OCI-LY7 (cell line): ENCODE data around the gene LPCAT1. TPM values are rescaled to one million over a fixed set of nuclear protein-coding genes. Genes with fewer than 3 reads are reported as not detected.
"Not testable (repeated sequence)": the region's sequence is repeated elsewhere in the genome, so short reads cannot be mapped to it uniquely, and the experiment has no call there.

Source experiments
- BruUV-seq: library from RNA; stranded (reverse); fragments of 400-500 nt; replicated peaks from 2 replicates; lab custom pipeline; 2021; lab: Mats Ljungman, UMichigan
- CTCF ChIA-PET: fragments of 300-600 bp; sonication (Branson Sonifier 250); formaldehyde crosslinking; loops from one replicate; lab custom pipeline; 2022; ENCODE audit warnings: antibody characterized with exemption; ENCODE audit not compliant: unreplicated experiment; lab: Charles Lee
- POLR2A ChIA-PET: fragments of 300-600 bp; sonication (Branson Sonifier 250); formaldehyde crosslinking; loops from one replicate; lab custom pipeline; 2022; ENCODE audit warnings: antibody characterized with exemption; lab: Charles Lee
- DNase-seq: peaks from one replicate; pipeline ENCODE4 v3.0.0-alpha.2; 2015; ENCODE audit warnings: low spot score
- H2AFZ ChIP-seq: fragments of 200-600 bp; sonication (generic), shearing (Covaris generic); 2 replicates; pipeline ENCODE4 v1.6.1; 2014; ENCODE audit warnings: mild to moderate bottlenecking, antibody characterized with exemption, low read length, moderate library complexity
- H3K27ac ChIP-seq: fragments of 200-600 bp; sonication (generic); 2 replicates; pipeline ENCODE4 v1.5.1; 2014; ENCODE audit warnings: mixed run types, low read depth, mild to moderate bottlenecking, moderate library complexity, low read length, inconsistent platforms; ENCODE audit not compliant: poor library complexity, severe bottlenecking
- H3K36me3 ChIP-seq: fragments of 200-600 bp; sonication (generic); 2 replicates; pipeline ENCODE4 v1.6.1; 2014; ENCODE audit warnings: mild to moderate bottlenecking, antibody characterized with exemption, low read length, moderate library complexity, mixed read lengths; ENCODE audit not compliant: insufficient read depth
- H3K4me1 ChIP-seq: fragments of 200-600 bp; sonication (generic); 2 replicates; pipeline ENCODE4 v1.5.1; 2014; ENCODE audit warnings: mild to moderate bottlenecking, low read length; ENCODE audit not compliant: insufficient read depth, poor library complexity, severe bottlenecking
- H3K4me2 ChIP-seq: fragments of 200-600 bp; sonication (generic); 2 replicates; pipeline ENCODE4 v1.6.1; 2014; ENCODE audit warnings: mild to moderate bottlenecking, low read length
- H3K4me3 ChIP-seq: fragments of 200-600 bp; sonication (generic); 2 replicates; pipeline ENCODE4 v1.5.1; 2014; ENCODE audit warnings: mild to moderate bottlenecking, low read depth, low read length; ENCODE audit not compliant: poor library complexity, severe bottlenecking
- H3K79me2 ChIP-seq: fragments of 200-600 bp; sonication (generic); 2 replicates; pipeline ENCODE4 v1.6.1; 2016; ENCODE audit warnings: low read depth, mild to moderate bottlenecking, low read length, moderate library complexity, mixed read lengths; ENCODE audit not compliant: insufficient read depth
- H3K9me2 ChIP-seq: fragments of 200-600 bp; sonication (generic); 2 replicates; pipeline ENCODE4 v1.6.1; 2016; ENCODE audit warnings: mild to moderate bottlenecking, low read length, mixed read lengths; ENCODE audit not compliant: insufficient read depth
- H3K9me3 ChIP-seq: fragments of 200-600 bp; sonication (generic); 2 replicates; pipeline ENCODE4 v1.6.1; 2014; ENCODE audit warnings: mild to moderate bottlenecking, mixed run types, low read length, mixed read lengths
- H4K20me1 ChIP-seq: fragments of 200-600 bp; sonication (generic); 2 replicates; pipeline ENCODE4 v1.6.1; 2014; ENCODE audit warnings: mild to moderate bottlenecking, antibody characterized with exemption, low read length, moderate library complexity, mixed read lengths; ENCODE audit not compliant: insufficient read depth
- CTCF ChIP-seq: fragments of 200-600 bp; sonication (generic); conservative IDR thresholded peaks from 2 replicates; pipeline ENCODE4 v1.5.1; 2014; ENCODE audit warnings: mild to moderate bottlenecking, antibody characterized with exemption, low read length, moderate library complexity, mixed read lengths
- EZH2phosphoT487 ChIP-seq: fragments of 200-600 bp; sonication (generic); IDR thresholded peaks from 2 replicates; pipeline ENCODE4 v1.6.1; 2018; ENCODE audit warnings: low read depth, borderline replicate concordance, mild to moderate bottlenecking, mixed run types, antibody characterized with exemption, low read length, moderate library complexity, mixed read lengths
- intact Hi-C: fragments of 100-400 bp; cut with micrococcal nuclease; formaldehyde crosslinking; loops from one replicate; pipeline ENCODE4 v1.10.0; 2022; ENCODE audit not compliant: unreplicated experiment
- total RNA-seq, 2 experiments: library from RNA; depleted of rRNA in 1 of 2; stranded (reverse); fragments of >200 nt in 1 of 2; shearing (Covaris generic) in 1 of 2; gene quantifications; 2 replicates each; pipeline ENCODE4 v1.2.3, GENCODE V29; 2014 to 2022

Gene LPCAT1
- total RNA-seq, 2 experiments from 2014 or later: 47.7 to 63.6 TPM

DNA sequence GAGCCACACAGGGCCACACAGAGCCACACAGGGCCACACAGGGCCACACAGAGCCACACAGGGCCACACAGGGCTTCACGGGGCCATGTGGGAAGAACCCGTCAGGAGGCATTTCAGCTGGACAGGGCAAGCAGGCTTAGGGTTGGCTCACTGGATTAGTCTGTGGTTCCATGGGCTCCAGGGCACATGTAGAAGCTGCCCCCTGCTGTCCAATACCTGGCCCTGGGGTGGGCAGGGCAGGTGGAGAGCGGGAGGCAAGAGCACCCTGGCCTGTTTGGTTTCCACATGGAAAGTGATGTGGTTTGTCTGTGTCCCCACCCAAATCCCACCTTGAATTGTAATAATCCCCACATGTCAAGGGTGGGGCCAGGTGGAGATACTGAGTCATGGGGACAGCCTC, 16.4 kb upstream of the LPCAT1 start:
- H2AFZ ChIP-seq: no peak overlapping the region
- H3K4me1 ChIP-seq: peaks cover 21% of the 10 kb centered on the region
- no peaks in the 10 kb centered on the region for H3K9me2 ChIP-seq
- CTCF ChIA-PET: no interaction called here
- BruUV-seq: no TSS peak
- POLR2A ChIA-PET: no interaction called here
- no peaks in the 10 kb centered on the region for H3K9me3 ChIP-seq
- no peaks in the 10 kb centered on the region for H3K36me3 ChIP-seq
- H3K79me2 ChIP-seq: peaks cover 5% of the 10 kb centered on the region; the same call in 1 of the 2 replicates
- intact Hi-C loops: loop anchor here (1.0 kb wide), 1 partner anchor 61 kb away; no protein-coding TSS in a partner anchor
- H3K4me2 ChIP-seq: no peak overlapping the region
- no peak overlapping the region for H3K27ac ChIP-seq
- no peak for DNase-seq
- TF ChIP-seq CTCF: no peak
- TF ChIP-seq EZH2phosphoT487: no peak
- no peaks in the 10 kb centered on the region for H4K20me1 ChIP-seq
- no peak overlapping the region for H3K4me3 ChIP-seq

GRCh38 chr5:1539393-1540161, 15.8 kb upstream of the LPCAT1 start:
- H3K27ac ChIP-seq, H3K4me3 ChIP-seq, H3K9me3 ChIP-seq, CTCF ChIA-PET, H3K36me3 ChIP-seq, H2AFZ ChIP-seq, POLR2A ChIA-PET, BruUV-seq, H3K4me2 ChIP-seq, H4K20me1 ChIP-seq, H3K9me2 ChIP-seq, DNase-seq: not testable (repeated sequence)
- Histone ChIP-seq H3K79me2 (peaks cover 10% of the 10 kb centered on the region; the same call in 1 of the 2 replicates), H3K4me1 (peaks cover 27% of the 10 kb centered on the region)
- intact Hi-C loops: loop anchor here (1.0 kb wide), 1 partner anchor 60 kb away; no protein-coding TSS in a partner anchor

GRCh38 chr5:1538741-1539392, 15.1 kb upstream of the LPCAT1 start:
- H3K36me3 ChIP-seq: no peaks in the 10 kb centered on the region
- H3K4me2 ChIP-seq: no peak overlapping the region
- ChIA-PET POLR2A (interaction anchor here (0.7 to 0.9 kb wide), 2 partner anchors 22 to 318 kb away, joined by 3 to 4 read pairs; no protein-coding TSS in a partner anchor), CTCF (no interaction called here)
- DNase-seq: no peak
- no peak overlapping the region for H2AFZ ChIP-seq
- H4K20me1 ChIP-seq: no peaks in the 10 kb centered on the region
- no peaks in the 10 kb centered on the region for H3K9me2 ChIP-seq
- intact Hi-C loops: no loop called here
- H3K4me1 ChIP-seq: peaks cover 32% of the 10 kb centered on the region
- H3K4me3 ChIP-seq: no peak overlapping the region
- H3K9me3 ChIP-seq: peaks cover 8% of the 10 kb centered on the region; the same call in 1 of the 2 replicates
- BruUV-seq: no TSS peak
- TF ChIP-seq CTCF (no peak), EZH2phosphoT487 (no peak)
- H3K79me2 ChIP-seq: peaks cover 16% of the 10 kb centered on the region; the same call in 1 of the 2 replicates
- H3K27ac ChIP-seq: no peak overlapping the region
